ENCODE data around the gene SLC9A3.

Gene SLC9A3

GRCh38 chr5:570446-570845 is 46.2 kb upstream of the SLC9A3 start:
- DNase-seq (ENCODE audit: low read depth) = no peak
- H3K4me3 ChIP-seq (ENCODE audit: control insufficient read depth, low read depth, low read length) = no peak overlapping the region
- no peak for TF ChIP-seq CTCF (IDR thresholded peaks at IDR 0.05; ENCODE audit: control insufficient read depth, insufficient read depth, low read depth, low read length, missing control alignments)

GRCh38 chr5:569868-570361 is 45.7 kb upstream of the SLC9A3 start:
- DNase-seq (ENCODE audit: low read depth) = no peak
- TF ChIP-seq CTCF (IDR thresholded peaks at IDR 0.05; ENCODE audit: control insufficient read depth, insufficient read depth, low read depth, low read length, missing control alignments) = no peak
- H3K4me3 ChIP-seq (ENCODE audit: control insufficient read depth, low read depth, low read length) = no peak overlapping the region

- no peak overlapping the region for H3K4me3 ChIP-seq (ENCODE audit: control insufficient read depth, low read depth, low read length)
- DNase-seq (ENCODE audit: low read depth) = no peak
Measured at GRCh38 chr5:569358-569867, 45.2 kb upstream of the SLC9A3 start.

GRCh38 chr5:568809-569208 is 44.6 kb upstream of the SLC9A3 start:
- DNase-seq (ENCODE audit: low read depth) = no peak
- H3K4me3 ChIP-seq (ENCODE audit: control insufficient read depth, low read depth, low read length) = no peak overlapping the region
- no peak for TF ChIP-seq CTCF (IDR thresholded peaks at IDR 0.05; ENCODE audit: control insufficient read depth, insufficient read depth, low read depth, low read length, missing control alignments)

More at GRCh38 chr5:569358-569867, 45.2 kb upstream of the SLC9A3 start:
- TF ChIP-seq CTCF (IDR thresholded peaks at IDR 0.05; ENCODE audit: control insufficient read depth, insufficient read depth, low read depth, low read length, missing control alignments) = no peak

- DNase-seq (ENCODE audit: low read depth) = no peak
Measured at GRCh38 chr5:568061-568781, 44.0 kb upstream of the SLC9A3 start.

GRCh38 chr5:567664-568060 is 43.4 kb upstream of the SLC9A3 start:
- no peak for TF ChIP-seq CTCF (IDR thresholded peaks at IDR 0.05; ENCODE audit: control insufficient read depth, insufficient read depth, low read depth, low read length, missing control alignments)
- DNase-seq (ENCODE audit: low read depth) = no peak
- H3K4me3 ChIP-seq (ENCODE audit: control insufficient read depth, low read depth, low read length) = no peak overlapping the region

More at GRCh38 chr5:568061-568781, 44.0 kb upstream of the SLC9A3 start:
- H3K4me3 ChIP-seq (ENCODE audit: control insufficient read depth, low read depth, low read length) = no peak overlapping the region
- TF ChIP-seq CTCF (IDR thresholded peaks at IDR 0.05; ENCODE audit: control insufficient read depth, insufficient read depth, low read depth, low read length, missing control alignments) = no peak

Measured in AG09309 (cell line).